Esophagus (tissue), 2 donors: ENCODE results near the gene NECTIN2. TPM values are rescaled to one million over a fixed set of nuclear protein-coding genes. Genes with fewer than 3 reads are reported as not detected.

Experiments used
- H3K27ac ChIP-seq, 2 donors: one replicate each; pipeline ENCODE4 v1.5.1; 2013; ENCODE audit warnings: low read depth in 2 of 2, mild to moderate bottlenecking in 2 of 2, inconsistent platforms in 1 of 2, low read length in 1 of 2, moderate library complexity in 1 of 2
- H3K27me3 ChIP-seq, 2 donors: one replicate each; pipeline ENCODE4 v1.6.1; 2013; ENCODE audit warnings: low read length in 2 of 2, control low read depth in 1 of 2, mild to moderate bottlenecking in 1 of 2; ENCODE audit not compliant: insufficient read depth in 2 of 2, control insufficient read depth in 1 of 2
- H3K36me3 ChIP-seq, 2 donors: one replicate each; pipeline ENCODE4 v1.6.1; 2013; ENCODE audit warnings: low read length in 1 of 2; ENCODE audit not compliant: control insufficient read depth in 2 of 2, insufficient read depth in 2 of 2
- H3K4me1 ChIP-seq, 2 donors: one replicate each; pipeline ENCODE4 v1.6.1; 2013; ENCODE audit warnings: low read length in 1 of 2; ENCODE audit not compliant: control insufficient read depth in 2 of 2, insufficient read depth in 2 of 2
- H3K4me3 ChIP-seq, 2 donors: one replicate each; pipeline ENCODE4 v1.5.1; 2013; ENCODE audit warnings: low read length in 2 of 2, mild to moderate bottlenecking in 2 of 2, low read depth in 1 of 2, moderate library complexity in 1 of 2
- H3K9me3 ChIP-seq, 2 donors: one replicate each; pipeline ENCODE4 v1.6.1; 2013; ENCODE audit warnings: mild to moderate bottlenecking in 2 of 2, low read depth in 1 of 2, low read length in 1 of 2, moderate library complexity in 1 of 2; ENCODE audit not compliant: control insufficient read depth in 2 of 2, insufficient read depth in 1 of 2
- WGBS, 2 donors: extraction: QIAGEN DNeasy Blood & Tissue Kit; methylation state at CpG; one replicate each; pipeline ENCODE4 v1.1.7; 2013; 5-methylcytosine and 5-hydroxymethylcytosine counted together
- polyA plus RNA-seq, 2 donors: library from polyadenylated mRNA; stranded (reverse); fragments of 200-250 nt; gene quantifications; one replicate each; pipeline ENCODE4 v1.2.3, GENCODE V29; 2013
- donor health status: healthy with polysubstance abuse.
- donor health status: Bipolar disorder and iron deficiency.

The NECTIN2 gene
- polyA plus RNA-seq, 2 donors: 58.7 to 60.9 TPM

DNA sequence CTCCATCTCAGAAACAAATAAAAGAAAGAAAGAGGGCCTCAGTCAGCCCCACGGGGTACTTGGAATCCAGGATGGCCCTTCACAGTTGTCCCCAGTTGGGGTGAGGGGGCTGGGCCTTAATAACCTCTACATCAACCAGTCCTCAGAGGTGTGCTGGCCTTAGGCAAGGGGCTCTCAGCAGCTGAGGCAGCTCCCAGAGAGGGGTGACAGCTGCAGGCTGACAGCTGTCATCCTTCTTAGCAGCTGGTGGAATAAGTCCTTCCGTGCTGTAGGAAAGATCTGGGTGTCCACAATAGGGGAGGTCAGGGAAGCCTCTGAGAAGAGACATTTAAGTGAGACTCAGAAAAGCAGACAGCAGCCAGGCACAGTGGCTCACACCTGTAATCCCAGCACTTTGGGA, 29.8 kb upstream of the NECTIN2 start:
- WGBS, 2 donors: 82 to 87% methylated on average over 2 of the region's 2 CpGs
- Histone ChIP-seq H3K36me3 (peaks cover 0 to 12% of the 10 kb centered on the region in 2 donors), H3K9me3 (no peaks in the 10 kb centered on the region), H3K4me1 (no peaks in the 10 kb centered on the region), H3K27me3 (no peaks in the 10 kb centered on the region), H3K27ac (no peak overlapping the region), H3K4me3 (no peak overlapping the region)

DNA sequence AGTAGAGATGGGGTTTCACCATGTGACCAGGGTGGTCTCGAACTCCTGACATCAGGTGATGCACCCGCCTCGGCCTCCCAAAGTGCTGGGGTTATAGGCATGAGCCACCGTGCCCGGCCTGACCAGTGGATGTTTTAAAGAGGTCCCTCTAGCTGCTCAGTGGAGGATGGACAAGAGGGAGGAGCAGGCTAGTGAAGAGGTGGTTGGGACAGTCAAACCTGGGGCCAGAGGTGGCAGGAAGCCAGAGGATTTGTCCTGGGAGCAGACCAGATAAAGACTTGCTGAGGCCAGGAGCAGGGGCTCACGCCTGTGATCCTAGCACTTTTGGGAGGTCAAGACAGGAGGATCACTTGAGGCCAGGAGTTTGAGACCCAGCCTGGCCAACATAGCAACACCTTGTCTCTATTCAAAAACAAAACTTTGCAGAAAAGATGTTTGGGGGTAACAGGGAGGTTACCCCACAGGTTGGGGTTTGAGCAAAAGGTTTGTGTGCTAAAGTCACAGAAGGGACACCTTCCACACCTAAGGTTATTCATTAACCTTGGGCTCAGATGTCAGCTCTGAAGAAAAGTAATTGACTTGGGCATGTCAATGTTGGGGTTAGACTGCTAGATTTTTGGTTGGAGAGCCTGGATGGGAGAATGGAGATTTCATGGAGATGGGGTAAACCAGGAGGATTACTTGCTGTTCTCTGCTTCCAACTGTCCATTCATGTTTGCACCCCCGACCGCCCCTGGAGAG, 28.2 kb upstream of the NECTIN2 start:
- peaks cover 0 to 9% of the 10 kb centered on the region in 2 donors for H3K36me3 ChIP-seq
- H3K27ac ChIP-seq: no peak overlapping the region
- H3K4me3 ChIP-seq: no peak overlapping the region
- WGBS, 2 donors: 90 to 91% methylated on average over 8 of the region's 8 CpGs
- no peaks in the 10 kb centered on the region for H3K4me1 ChIP-seq
- no peaks in the 10 kb centered on the region for H3K9me3 ChIP-seq
- no peaks in the 10 kb centered on the region for H3K27me3 ChIP-seq

DNA sequence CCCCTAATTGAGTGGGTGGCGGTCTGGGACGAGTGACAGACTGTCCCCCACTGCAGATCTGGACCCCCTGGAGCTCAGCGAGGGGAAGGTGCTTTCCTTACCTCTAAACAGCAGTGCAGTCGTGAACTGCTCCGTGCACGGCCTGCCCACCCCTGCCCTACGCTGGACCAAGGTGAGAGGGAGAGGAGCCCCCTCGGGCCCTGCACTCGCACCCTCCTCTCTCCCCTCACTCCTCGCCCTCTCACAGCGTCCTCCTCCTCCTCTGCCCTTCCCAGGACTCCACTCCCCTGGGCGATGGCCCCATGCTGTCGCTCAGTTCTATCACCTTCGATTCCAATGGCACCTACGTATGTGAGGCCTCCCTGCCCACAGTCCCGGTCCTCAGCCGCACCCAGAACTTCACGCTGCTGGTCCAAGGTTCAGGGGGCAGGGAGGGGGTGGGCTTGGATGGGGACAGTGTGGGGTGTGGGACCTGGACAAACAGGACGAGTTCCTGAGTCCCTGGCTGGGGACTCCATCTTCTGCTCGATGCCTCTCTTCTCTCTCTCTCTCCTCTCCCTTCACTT, 27.5 kb upstream of the NECTIN2 start:
- Histone ChIP-seq H3K4me3 (no peak overlapping the region), H3K27ac (no peak overlapping the region), H3K4me1 (no peaks in the 10 kb centered on the region), H3K27me3 (no peaks in the 10 kb centered on the region), H3K36me3 (peaks cover 0 to 3% of the 10 kb centered on the region in 2 donors), H3K9me3 (no peaks in the 10 kb centered on the region)
- 86 to 88% methylated on average over 20 of the region's 20 CpGs for WGBS, 2 donors

DNA sequence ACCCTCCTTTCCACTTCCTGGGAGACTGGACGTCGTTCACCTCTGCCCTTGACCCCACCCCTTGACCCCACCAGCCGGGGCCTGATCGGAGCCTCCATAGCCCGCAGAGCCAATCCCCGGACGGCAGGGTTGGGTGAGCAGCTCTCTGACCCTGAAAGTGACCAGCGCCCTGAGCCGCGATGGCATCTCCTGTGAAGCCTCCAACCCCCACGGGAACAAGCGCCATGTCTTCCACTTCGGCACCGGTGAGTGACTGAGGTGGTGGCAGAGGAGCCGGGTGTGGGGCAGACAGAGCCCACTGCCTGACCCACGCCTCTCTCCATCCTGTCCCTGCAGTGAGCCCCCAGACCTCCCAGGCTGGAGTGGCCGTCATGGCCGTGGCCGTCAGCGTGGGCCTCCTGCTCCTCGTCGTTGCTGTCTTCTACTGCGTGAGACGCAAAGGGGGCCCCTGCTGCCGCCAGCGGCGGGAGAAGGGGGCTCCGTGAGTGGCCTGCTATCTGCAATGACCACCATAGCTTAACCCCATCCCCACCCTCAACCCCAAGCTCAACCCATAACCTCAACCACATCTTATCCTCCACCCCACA, 26.8 kb upstream of the NECTIN2 start:
- peaks cover 0 to 2% of the 10 kb centered on the region in 2 donors for H3K36me3 ChIP-seq
- no peaks in the 10 kb centered on the region for H3K4me1 ChIP-seq
- no peak overlapping the region for H3K27ac ChIP-seq
- H3K9me3 ChIP-seq: no peaks in the 10 kb centered on the region
- whole genome bisulfite sequencing, 2 donors: 92 to 94% methylated on average over 26 to 28 of the region's 28 CpGs
- no peaks in the 10 kb centered on the region for H3K27me3 ChIP-seq
- H3K4me3 ChIP-seq: no peak overlapping the region

DNA sequence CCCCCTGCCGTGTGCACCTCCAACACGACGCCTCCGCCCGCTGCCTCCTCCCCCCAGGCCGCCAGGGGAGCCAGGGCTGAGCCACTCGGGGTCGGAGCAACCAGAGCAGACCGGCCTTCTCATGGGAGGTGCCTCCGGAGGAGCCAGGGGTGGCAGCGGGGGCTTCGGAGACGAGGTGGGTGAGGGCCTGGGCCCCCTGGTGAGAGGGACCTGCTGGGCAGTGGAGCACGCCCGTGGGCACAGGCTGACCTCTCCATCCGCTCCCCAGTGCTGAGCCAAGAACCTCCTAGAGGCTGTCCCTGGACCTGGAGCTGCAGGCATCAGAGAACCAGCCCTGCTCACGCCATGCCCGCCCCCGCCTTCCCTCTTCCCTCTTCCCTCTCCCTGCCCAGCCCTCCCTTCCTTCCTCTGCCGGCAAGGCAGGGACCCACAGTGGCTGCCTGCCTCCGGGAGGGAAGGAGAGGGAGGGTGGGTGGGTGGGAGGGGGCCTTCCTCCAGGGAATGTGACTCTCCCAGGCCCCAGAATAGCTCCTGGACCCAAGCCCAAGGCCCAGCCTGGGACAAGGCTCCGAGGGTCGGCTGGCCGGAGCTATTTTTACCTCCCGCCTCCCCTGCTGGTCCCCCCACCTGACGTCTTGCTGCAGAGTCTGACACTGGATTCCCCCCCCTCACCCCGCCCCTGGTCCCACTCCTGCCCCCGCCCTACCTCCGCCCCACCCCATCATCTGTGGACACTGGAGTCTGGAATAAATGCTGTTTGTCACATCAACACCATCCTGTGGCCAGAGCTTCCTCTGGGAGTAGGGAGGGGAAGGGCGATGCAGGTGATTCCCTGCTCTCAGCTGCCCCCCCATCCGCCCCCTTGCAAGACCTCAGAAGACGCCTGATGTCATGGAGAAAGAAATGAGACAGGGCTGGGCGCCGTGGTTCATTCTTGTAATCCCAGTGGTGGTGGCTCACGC, 25.2 kb upstream of the NECTIN2 start:
- WGBS, 2 donors: 57 to 66% methylated on average over 30 to 35 of the region's 35 CpGs
- Histone ChIP-seq H3K4me3 (no peak overlapping the region), H3K27me3 (no peaks in the 10 kb centered on the region)

DNA sequence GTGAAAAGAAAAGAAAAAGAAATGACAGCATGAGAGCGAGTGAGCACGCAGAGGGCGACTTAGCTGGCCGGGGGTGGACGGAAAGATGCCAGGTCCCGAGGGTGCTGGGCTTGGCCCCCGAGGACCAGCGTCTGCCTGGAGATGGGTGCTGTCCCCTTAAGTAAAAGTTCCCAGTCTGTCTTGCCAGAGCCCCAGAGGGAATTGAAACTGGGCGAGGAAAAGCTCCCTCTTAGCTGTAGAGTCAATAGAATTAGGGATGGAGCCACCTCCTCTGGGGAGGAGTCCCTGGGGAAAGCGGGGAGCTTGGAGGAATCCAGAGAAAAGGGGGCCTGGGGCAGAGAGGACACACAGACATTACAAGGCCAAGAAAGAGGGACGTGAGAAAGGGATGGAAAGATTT, 23.9 kb upstream of the NECTIN2 start:
- WGBS, 2 donors: 39 to 52% methylated on average over 11 of the region's 11 CpGs
- no peaks in the 10 kb centered on the region for H3K9me3 ChIP-seq
- no peak overlapping the region for H3K4me3 ChIP-seq
- H3K36me3 ChIP-seq: peaks cover 0 to 2% of the 10 kb centered on the region in 2 donors
- H3K4me1 ChIP-seq: no peaks in the 10 kb centered on the region
- H3K27me3 ChIP-seq: no peaks in the 10 kb centered on the region
- no peak overlapping the region for H3K27ac ChIP-seq

More for the DNA sequence above, 25.2 kb upstream of the NECTIN2 start:
- Histone ChIP-seq H3K9me3 (no peaks in the 10 kb centered on the region), H3K36me3 (peaks cover 0 to 2% of the 10 kb centered on the region in 2 donors), H3K27ac (peak overlapping the region; percentile 5 to 27), H3K4me1 (no peaks in the 10 kb centered on the region)

DNA sequence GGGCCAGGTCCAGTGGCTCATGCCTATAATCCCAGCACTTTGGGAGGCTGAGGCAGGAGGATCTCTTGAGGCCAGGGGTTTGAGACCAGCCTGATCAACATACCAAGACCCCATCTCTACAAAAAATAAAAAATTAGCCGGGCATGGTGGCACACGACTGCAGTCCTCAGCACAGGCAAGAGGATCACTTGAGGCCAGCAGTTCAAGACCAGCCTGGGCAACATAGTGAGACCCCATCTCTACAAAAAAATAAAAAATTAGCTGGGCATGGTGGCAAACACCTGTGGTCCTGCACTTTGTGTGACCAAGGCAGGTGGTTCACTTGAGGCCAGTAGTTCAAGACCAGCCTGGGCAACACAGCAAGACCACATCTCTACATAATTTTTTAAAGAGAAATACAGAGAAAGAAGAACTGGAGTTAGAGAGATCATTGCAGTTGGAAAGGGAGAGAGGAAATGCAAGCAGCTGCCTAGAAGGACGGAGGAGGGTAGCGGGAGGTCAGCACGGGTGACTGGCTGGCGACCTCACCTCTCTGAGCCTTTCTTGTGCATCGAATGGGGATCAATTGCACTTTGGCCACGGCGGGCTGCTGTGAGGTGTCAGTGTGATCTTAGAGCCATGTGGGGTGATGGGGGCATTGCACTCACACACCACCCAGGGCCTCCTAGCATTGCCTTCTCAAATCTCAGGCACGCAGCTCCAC, 23.3 kb upstream of the NECTIN2 start:
- H3K4me1 ChIP-seq: no peaks in the 10 kb centered on the region
- H3K27ac ChIP-seq: peak overlapping the region in 1 of 2 donors; percentile 18
- H3K27me3 ChIP-seq: no peaks in the 10 kb centered on the region
- no peak overlapping the region for H3K4me3 ChIP-seq
- peaks cover 0 to 2% of the 10 kb centered on the region in 2 donors for H3K36me3 ChIP-seq
- no peaks in the 10 kb centered on the region for H3K9me3 ChIP-seq
- 65 to 79% methylated on average over 10 of the region's 10 CpGs for WGBS, 2 donors

DNA sequence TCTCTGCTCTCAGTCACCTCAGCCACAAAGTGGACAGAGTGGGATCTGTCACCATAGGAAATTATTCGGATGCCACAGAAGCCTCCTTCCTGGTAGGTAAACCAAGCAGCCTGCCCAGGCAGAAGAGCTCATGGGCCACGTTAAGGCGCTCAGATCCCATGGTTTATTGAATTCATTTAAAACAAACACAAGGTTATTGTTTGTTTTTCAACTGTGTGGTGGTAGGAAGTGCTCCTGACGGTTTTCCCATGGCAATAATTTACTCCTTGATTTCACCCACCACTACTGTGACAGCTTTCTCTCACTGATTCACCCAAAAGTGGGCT, 22.8 kb upstream of the NECTIN2 start:
- no peaks in the 10 kb centered on the region for H3K4me1 ChIP-seq
- H3K36me3 ChIP-seq: peaks cover 0 to 2% of the 10 kb centered on the region in 2 donors
- 46 to 55% methylated on average over 4 of the region's 4 CpGs for WGBS, 2 donors
- H3K27ac ChIP-seq: peak overlapping the region in 1 of 2 donors; percentile 18
- H3K4me3 ChIP-seq: no peak overlapping the region
- no peaks in the 10 kb centered on the region for H3K27me3 ChIP-seq
- no peaks in the 10 kb centered on the region for H3K9me3 ChIP-seq

DNA sequence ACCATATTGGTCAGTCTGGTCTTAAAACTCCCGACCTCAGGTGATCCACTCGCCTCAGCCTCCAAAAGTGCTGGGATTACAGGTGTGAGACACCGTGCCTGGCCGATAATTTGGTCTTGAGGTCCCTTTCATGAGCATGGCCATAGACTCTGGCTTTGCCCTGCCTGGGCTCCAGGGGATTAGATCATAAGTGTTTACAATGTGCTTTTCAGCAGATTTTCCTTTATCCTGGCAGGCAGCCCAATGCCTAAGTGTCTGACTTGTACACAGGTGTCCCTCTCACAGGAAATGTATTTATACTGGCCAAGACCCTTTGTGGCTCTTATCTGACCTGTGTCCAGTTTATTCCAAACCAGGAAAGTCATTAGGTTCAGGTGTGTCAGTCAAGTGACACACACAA, 21.3 kb upstream of the NECTIN2 start:
- H3K36me3 ChIP-seq: no peaks in the 10 kb centered on the region
- no peak overlapping the region for H3K4me3 ChIP-seq
- H3K27me3 ChIP-seq: no peaks in the 10 kb centered on the region
- no peaks in the 10 kb centered on the region for H3K4me1 ChIP-seq
- no peak overlapping the region for H3K27ac ChIP-seq
- WGBS, 2 donors: 73 to 83% methylated on average over 4 of the region's 4 CpGs
- no peaks in the 10 kb centered on the region for H3K9me3 ChIP-seq
